GM18505 (cell line): ENCODE data around the gene KCNK3.

Experiments
- ATAC-seq: cut with Tn5 transposase; IDR thresholded peaks from one replicate; pipeline ENCODE4 v1.9.1; 2021; ENCODE audit not compliant: unreplicated experiment
- POLR2A ChIP-seq: IDR thresholded peaks from 4 replicates; pipeline ENCODE4 v1.6.1; 2011; ENCODE audit warnings: borderline replicate concordance; ENCODE audit not compliant: insufficient read depth, insufficient read length; ENCODE audit errors: extremely low read depth

The KCNK3 gene

DNA sequence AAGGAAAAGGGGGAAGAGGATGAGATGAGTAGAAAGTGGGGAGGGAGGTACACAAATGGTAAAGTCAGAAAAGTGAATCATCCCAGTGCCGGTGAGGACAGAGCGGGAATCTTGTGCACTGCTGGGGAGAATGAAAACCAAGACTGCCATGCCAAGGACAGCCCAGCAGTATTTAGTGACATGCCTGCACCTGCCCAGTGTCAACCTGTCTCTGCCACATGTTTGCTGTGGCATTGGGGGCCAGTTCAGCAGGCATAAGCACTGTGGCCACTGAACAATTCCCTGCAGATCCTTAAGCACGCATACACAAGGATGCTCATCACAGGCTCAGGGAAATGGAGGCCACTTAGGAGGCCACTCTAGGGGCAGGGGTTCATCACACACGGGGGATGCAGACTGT lies 5.2 kb upstream of the KCNK3 start:
- no peak for ATAC-seq
- TF ChIP-seq POLR2A = no peak

DNA sequence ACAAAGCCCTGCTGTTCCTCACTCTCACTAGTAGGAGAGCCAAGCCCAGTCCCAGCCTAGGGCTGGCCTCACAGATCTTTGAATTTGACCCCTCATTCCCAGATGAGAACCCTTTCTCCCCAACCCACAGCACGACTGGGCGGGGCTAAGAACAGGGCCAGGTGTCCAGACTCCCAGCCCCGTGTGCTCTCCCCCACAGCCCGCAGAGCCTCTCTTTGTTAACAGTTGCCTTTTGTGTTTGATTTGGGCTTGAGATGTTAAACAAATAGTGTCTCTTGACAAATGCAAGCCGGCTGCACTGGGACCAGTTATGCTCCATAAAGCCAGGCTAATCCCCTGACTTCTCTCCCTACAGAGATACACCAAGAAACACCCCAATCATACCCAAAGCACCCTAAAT lies 4.7 kb upstream of the KCNK3 start:
- TF ChIP-seq POLR2A = no peak
- no peak for ATAC-seq

DNA sequence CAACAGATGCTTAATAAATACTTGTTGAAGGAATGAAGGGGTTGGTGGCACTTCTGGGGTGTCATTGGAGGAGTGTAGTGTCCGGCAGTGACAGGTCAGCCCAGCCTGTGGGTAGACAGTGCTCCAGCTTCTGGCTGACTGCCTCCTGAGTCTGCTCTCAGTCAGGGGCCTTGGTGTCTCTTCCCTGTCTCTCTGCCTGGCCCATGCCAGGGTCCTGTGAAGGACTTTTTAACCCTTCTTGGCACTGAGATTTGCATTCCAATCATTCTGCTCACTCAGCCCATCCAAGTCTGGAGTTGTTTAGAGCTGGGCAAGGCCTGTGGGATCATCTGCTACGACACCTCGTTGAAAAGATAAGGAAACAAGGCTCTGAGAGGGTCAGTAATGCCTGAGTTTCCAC lies 1.4 kb upstream of the KCNK3 start:
- no peak for ATAC-seq
- TF ChIP-seq POLR2A = no peak

DNA sequence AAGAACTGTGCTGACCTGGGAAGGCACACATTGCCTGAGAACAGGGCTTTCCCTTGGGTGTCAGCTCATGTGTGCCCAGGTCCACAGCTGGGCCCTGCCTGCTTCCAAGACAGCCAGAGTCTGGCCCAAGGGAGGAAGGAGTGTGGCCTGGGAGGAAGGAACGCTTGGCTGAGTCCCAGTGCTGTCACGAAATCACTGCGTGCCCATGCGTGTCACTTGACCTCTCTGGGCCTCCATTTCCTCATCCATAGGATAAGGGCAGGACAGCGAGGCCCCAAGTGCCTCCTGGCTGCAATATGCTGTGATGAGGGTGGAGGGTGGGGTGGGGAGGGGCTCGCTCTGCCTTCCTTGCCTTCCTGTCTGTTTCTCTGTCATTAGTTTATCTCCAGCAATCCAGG lies 642 bp upstream of the KCNK3 start:
- no peak for TF ChIP-seq POLR2A
- ATAC-seq = no peak

DNA sequence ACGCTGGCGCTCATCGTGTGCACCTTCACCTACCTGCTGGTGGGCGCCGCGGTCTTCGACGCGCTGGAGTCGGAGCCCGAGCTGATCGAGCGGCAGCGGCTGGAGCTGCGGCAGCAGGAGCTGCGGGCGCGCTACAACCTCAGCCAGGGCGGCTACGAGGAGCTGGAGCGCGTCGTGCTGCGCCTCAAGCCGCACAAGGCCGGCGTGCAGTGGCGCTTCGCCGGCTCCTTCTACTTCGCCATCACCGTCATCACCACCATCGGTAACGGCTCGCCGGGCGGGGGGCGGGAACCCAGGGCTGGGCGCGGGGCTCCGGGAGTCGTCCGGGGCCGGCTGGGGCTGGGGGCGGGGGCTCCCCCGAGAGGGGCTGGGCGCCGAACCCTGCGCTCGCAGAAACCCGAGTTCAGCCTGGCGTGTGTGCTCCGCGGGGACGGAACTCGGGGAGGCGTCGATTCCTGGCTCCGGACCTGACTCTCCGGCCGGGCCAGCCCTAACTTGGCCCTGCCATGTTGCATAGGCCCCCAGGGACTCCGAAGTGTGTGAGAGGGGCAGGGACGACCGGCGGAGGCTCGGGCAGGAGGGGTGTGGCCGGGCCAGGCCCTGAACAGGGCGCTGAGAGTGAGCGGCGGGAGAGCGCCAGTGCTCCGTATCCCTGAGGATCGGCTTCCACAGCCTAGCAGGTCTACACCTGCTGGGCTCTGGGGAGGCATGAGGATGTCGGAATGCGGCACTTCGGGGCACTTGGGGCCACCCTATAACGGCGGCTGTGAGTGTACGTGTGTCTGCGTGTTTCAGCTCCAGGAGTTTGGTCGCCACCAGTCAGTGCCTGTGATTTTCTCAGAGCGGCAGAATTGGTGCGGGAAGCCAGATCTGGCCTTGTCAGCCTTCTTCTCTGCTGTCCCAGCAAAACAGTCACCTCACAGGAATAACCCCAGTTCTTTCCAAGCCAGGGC lies 651 bp downstream of the KCNK3 start:
- ATAC-seq = no peak
- TF ChIP-seq POLR2A = no peak

DNA sequence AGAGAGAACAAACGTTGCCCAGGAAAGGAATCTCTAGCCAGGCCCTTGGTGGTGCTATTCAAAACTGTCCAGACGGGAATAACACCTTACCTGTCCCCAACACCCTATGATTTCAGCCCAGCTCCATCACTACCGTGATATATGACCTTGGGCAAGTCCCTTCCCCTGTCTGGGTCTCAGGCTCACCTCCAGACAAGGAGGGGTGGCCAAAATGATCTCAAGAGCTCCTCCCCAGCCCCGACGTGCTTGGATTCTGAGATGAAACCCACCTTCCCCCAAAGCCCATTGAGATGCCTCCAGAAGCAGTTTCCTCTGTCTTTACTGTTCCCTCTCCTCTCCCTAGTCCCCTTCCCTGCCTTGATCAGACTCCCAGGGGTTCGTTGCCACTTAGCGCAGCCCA lies 1.5 kb downstream of the KCNK3 start:
- ATAC-seq = no peak
- no peak for TF ChIP-seq POLR2A

DNA sequence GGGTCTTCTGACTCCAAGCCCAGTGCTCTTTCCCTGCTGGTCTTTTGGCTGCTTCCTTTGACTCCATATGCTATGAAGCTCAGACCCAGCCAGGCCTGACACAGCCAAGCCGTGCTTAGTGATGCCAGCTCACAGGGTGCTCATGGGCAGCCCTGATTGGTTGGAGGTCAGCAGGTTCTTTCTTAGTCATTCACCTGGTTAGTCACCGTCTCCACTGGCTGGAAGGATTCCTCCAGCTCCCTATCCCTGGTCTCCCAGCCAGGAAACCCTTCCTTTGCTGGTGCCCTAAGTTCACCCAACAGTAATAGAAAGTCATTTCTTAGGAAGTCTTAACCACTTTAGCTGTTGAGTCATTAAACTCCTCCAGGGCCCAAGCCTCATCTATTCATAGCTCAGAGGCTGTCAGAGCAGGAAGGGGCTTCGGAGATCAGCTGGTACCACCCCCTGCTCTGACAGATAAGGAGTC lies 3.9 kb downstream of the KCNK3 start:
- ATAC-seq = no peak
- no peak for TF ChIP-seq POLR2A

DNA sequence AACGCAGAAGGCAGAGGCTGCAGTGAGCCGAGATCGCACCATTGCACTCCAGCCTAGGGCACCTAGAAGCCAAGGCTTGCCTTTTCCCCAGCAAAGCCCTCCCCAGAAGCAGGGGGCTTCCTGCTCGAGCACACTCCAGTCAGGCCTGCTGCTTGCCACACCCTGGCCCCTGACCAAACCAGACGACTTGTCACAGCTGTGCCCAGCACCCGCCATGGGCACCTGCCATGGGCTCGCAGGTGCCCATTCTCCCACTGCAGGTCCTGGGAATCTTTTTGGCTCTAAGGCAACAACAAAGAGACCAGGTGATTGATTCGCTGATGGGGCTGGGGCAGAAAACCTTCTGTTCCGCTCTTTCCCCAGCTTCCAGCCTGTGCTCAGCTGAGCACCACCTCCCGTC lies 4.9 kb downstream of the KCNK3 start:
- no peak for TF ChIP-seq POLR2A
- no peak for ATAC-seq

DNA sequence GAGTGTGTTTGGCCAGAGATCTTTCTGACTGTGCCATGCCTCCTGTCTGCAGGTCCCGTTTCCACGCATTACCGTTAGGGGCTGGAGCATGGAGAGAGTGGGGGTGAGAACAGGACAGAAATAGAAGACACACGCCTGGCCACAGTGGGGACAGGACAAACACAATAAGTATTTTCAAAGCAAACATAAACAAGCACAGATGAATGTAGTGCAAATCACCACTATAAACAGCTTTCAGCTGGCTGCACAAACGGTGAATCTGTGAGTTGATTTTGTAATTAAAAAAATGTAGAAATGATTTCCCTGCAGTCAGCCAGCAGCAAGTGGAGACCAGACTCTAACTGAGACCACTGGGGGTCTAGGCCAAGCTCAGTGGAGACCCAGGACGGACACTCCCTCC lies 6.8 kb downstream of the KCNK3 start:
- TF ChIP-seq POLR2A = no peak

DNA sequence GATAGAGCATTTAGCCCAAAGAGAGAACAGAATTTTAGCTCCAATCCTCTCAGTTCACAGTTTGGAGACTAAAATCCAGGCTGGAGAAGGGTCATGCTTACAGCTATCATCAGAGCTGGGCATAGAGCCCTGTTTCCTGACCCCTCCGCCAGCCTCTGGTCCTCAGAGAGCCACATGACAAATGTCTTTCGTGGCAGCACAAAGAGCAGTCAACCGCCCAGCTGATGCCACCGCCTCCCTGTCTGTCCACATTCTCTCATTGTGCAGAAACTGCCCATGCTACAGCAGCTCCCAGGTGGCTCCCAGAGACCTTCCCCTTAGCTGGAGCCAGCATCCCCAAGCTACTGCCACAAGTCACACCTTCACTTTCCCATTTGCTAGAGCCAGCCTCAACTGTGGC lies 7.6 kb downstream of the KCNK3 start:
- no peak for ATAC-seq
- no peak for TF ChIP-seq POLR2A

More for the DNA sequence above, 6.8 kb downstream of the KCNK3 start:
- no peak for ATAC-seq

DNA sequence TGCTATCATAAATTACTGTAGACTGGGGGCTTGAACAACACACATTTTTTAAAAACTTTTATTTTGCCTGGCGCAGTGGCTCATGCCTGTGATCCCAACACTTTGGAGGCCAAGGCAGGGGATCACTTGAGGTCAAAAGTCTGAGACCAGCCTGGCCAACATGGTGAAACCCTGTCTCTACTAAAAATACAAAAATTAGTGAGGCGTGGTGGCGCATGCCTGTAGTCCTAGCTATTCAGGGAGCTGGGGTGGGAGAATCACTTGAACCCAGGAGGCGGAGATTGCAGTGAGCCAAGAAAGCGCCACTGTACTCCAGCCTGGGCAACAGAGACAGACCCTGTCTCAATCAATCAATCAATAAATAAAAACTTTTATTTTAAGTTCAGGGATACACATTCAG lies 9.1 kb downstream of the KCNK3 start:
- TF ChIP-seq POLR2A = no peak
- no peak for ATAC-seq

DNA sequence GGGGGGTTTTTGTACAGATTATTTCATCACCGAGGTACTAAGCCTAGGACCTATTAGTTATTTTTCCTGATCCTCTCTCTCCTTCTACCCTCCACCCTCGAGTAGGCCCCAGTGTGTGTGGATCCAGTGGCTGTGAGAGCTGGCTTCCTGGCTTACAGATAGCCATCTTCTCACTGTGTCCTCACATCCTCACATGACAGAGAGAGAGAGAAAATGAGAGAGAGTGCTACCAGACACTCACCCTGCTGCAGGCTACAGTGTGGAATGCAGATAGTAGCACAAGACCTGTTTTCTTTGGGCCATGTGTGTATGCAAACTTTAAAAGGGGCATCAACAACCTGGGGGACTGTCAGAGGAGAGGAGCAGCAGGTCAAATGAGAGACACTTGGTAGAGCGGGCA lies 9.5 kb downstream of the KCNK3 start:
- ATAC-seq = no peak
- no peak for TF ChIP-seq POLR2A

DNA sequence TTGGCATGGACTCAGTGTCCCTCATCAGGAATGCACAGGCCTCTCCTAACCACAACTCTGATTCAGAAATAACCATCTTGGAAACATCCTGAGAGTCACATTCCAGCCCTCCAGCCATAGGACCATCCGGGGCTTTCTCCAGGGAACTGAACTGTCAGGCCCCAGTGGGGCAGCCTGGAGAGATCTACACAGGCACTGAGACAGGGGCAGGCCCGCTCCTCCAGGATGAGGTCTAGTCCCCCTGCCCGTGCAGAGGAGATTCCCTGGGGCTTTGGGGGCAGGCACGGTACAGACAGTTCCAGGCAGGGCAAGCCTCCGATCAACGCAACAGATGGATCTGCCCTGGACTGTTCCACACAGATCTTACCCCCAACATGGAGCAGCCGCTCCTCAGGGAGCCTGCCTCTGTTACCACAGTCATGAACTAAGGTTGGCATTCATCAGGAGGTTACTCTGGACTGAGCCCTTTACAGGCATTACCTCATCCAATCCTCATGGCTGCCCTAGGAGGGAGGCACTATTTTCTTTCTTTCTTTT lies 12.0 kb downstream of the KCNK3 start:
- TF ChIP-seq POLR2A = no peak
- no peak for ATAC-seq

DNA sequence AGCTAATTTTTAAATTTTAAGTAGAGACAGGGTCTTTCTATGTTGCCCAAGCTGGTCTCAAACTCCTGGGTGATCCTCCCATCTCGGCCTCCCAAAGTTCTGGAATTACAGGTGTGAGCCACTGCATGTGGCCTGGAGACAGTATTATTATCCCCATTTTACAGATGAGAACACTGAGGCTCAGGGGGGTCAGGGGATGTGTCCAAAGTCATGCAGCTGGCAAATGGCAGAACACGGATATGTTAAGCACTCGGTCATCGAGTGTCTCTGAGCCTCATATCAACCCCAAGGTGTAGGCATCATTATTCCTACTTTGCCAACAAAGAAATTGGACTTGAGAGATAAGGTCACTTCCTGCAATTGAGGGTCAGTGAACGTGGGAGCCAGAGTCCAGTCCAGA lies 12.6 kb downstream of the KCNK3 start:
- ATAC-seq = no peak
- TF ChIP-seq POLR2A = no peak
